Measurements from ENCODE around the gene S1PR3. TPM values are rescaled to one million over a fixed set of nuclear protein-coding genes. Genes with fewer than 3 reads are reported as not detected.

Gene S1PR3
- total and polyA plus RNA-seq, 7 experiments from 2014 or later: 0.19 to 26.0 (median 0.22) TPM; not detected in 4

DNA sequence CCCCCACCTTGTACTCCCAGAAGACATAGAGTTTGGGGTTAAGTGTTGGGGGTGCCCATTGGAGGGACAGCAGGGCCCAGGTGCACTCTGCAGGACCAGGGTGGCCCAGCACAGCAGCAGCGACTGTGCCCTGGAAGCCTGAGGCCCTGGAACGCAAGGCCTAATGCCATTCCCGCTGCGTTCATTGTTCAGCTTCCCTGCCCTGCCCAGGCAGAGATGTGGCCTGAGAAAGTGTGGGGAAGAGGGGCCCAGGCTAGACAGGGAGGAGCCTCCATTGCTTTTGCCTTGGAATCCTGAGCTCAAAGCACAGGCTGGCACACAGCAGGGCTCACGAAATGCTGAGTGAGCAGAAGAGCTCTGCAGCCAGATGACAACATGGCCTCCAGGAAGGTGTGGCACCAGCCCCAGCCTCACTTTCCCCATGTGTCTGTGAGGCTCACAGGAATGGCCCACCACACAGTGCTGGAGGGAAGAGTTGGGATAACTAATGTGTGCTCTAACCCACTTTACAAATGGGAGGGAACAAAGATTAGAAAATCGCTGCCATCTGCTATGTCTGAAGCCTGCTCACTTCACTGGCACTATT, 19.4 kb downstream of the S1PR3 start:
- H3K27me3 Mint-ChIP-seq: peaks cover 8 to 23% (median 14%) of the 10 kb centered on the region in 5 donors
- DNase-seq (no peak), ATAC-seq (no peak)
- H3K9me3 Mint-ChIP-seq: no peaks in the 10 kb centered on the region
- H3K4me3 ChIP-seq (ENCODE audit: low read length): no peak overlapping the region
- ChIA-PET CTCF (no interaction called here), POLR2A (no interaction called here)
- H3K27ac ChIP-seq (ENCODE audit: low read depth, low read length): no peak overlapping the region
- no peak overlapping the region for H3K27ac Mint-ChIP-seq
- no peaks in the 10 kb centered on the region for H3K9me3 ChIP-seq (ENCODE audit: control insufficient read depth in 2 of 3, low read length in 3 of 3)
- intact Hi-C loops (cut with micrococcal nuclease): no loop called here
- no peaks in the 10 kb centered on the region for H3K4me1 ChIP-seq (ENCODE audit: control insufficient read depth in 2 of 2, insufficient read depth in 2 of 2, low read length in 2 of 2)
- H3K27me3 ChIP-seq (ENCODE audit: control insufficient read depth in 2 of 2, insufficient read depth in 2 of 2, low read length in 2 of 2): no peaks in the 10 kb centered on the region
- no peaks in the 10 kb centered on the region for H3K36me3 Mint-ChIP-seq
- peaks cover 0 to 3% (median 0%) of the 10 kb centered on the region in 7 donors for H3K4me1 Mint-ChIP-seq
- no peaks in the 10 kb centered on the region for H3K36me3 ChIP-seq (ENCODE audit: control insufficient read depth in 2 of 3, insufficient read depth in 3 of 3, low read length in 3 of 3)
- no peak overlapping the region for H3K4me3 Mint-ChIP-seq

- H3K27ac Mint-ChIP-seq: no peak overlapping the region
- H3K9me3 Mint-ChIP-seq: no peaks in the 10 kb centered on the region
- Histone ChIP-seq H3K4me1 (ENCODE audit: control insufficient read depth in 2 of 2, insufficient read depth in 2 of 2, low read length in 2 of 2) (no peaks in the 10 kb centered on the region), H3K27ac (ENCODE audit: low read depth, low read length) (no peak overlapping the region), H3K9me3 (ENCODE audit: control insufficient read depth in 2 of 3, low read length in 3 of 3) (no peaks in the 10 kb centered on the region), H3K27me3 (ENCODE audit: control insufficient read depth in 2 of 2, insufficient read depth in 2 of 2, low read length in 2 of 2) (no peaks in the 10 kb centered on the region), H3K36me3 (ENCODE audit: control insufficient read depth in 2 of 3, insufficient read depth in 3 of 3, low read length in 3 of 3) (no peaks in the 10 kb centered on the region), H3K4me3 (ENCODE audit: low read length) (no peak overlapping the region)
- ATAC-seq (no peak), DNase-seq (no peak)
- H3K36me3 Mint-ChIP-seq: no peaks in the 10 kb centered on the region
- H3K4me1 Mint-ChIP-seq: peaks cover 0 to 3% (median 0%) of the 10 kb centered on the region in 7 donors
- intact Hi-C loops (cut with micrococcal nuclease): no loop called here
- peaks cover 6 to 24% (median 13%) of the 10 kb centered on the region in 5 donors for H3K27me3 Mint-ChIP-seq
- CTCF ChIA-PET: interaction anchor here (0.7 kb wide), 1 partner anchor 14 kb away, joined by 3 read pairs; no protein-coding TSS in a partner anchor
- POLR2A ChIA-PET: no interaction called here
- H3K4me3 Mint-ChIP-seq: no peak overlapping the region
Observed at GRCh38 chr9:89011683-89012082, 20.4 kb downstream of the S1PR3 start.

- no peak overlapping the region for H3K27ac Mint-ChIP-seq
- no peaks in the 10 kb centered on the region for H3K36me3 ChIP-seq (ENCODE audit: control insufficient read depth in 2 of 3, insufficient read depth in 3 of 3, low read length in 3 of 3)
- H3K36me3 Mint-ChIP-seq: no peaks in the 10 kb centered on the region
- intact Hi-C loops (cut with micrococcal nuclease): no loop called here
- H3K4me1 ChIP-seq (ENCODE audit: control insufficient read depth in 2 of 2, insufficient read depth in 2 of 2, low read length in 2 of 2): no peaks in the 10 kb centered on the region
- peaks cover 0 to 4% (median 0%) of the 10 kb centered on the region in 7 donors for H3K4me1 Mint-ChIP-seq
- no peaks in the 10 kb centered on the region for H3K9me3 ChIP-seq (ENCODE audit: control insufficient read depth in 2 of 3, low read length in 3 of 3)
- H3K27ac ChIP-seq (ENCODE audit: low read depth, low read length): no peak overlapping the region
- ChIA-PET CTCF (no interaction called here), POLR2A (no interaction called here)
- H3K27me3 Mint-ChIP-seq: peaks cover 6 to 26% (median 14%) of the 10 kb centered on the region in 5 donors
- DNase-seq (no peak), ATAC-seq (no peak)
- peaks cover 0 to 2% (median 0%) of the 10 kb centered on the region in 11 donors for H3K9me3 Mint-ChIP-seq
- H3K4me3 ChIP-seq (ENCODE audit: low read length): no peak overlapping the region
- no peak overlapping the region for H3K4me3 Mint-ChIP-seq
- H3K27me3 ChIP-seq (ENCODE audit: control insufficient read depth in 2 of 2, insufficient read depth in 2 of 2, low read length in 2 of 2): no peaks in the 10 kb centered on the region
Observed at GRCh38 chr9:89012294-89013042, 21.2 kb downstream of the S1PR3 start.

DNA sequence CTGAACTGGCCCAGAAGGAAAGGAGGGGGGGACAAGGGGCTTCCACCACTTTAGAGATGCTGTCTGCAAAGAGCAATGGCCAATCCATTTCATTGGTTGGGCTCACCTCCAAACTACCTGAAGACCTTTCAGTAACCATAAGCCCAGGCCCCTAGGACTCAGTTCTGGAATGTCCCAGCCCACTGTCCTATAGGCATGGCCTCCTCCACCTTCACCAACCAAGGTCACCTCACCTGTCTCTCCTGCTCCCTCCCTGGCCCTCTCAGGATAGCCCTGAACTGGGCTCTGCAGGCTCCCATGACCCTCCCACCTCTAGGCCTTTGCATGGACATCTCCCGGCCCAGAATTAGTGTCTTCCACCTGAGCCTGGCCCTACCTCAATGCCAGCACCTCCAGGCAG, 22.4 kb downstream of the S1PR3 start:
- no peak overlapping the region for H3K4me3 Mint-ChIP-seq
- no peaks in the 10 kb centered on the region for H3K4me1 ChIP-seq (ENCODE audit: control insufficient read depth in 2 of 2, insufficient read depth in 2 of 2, low read length in 2 of 2)
- no peak overlapping the region for H3K4me3 ChIP-seq (ENCODE audit: low read length)
- H3K27ac Mint-ChIP-seq: no peak overlapping the region
- H3K36me3 Mint-ChIP-seq: no peaks in the 10 kb centered on the region
- no peaks in the 10 kb centered on the region for H3K27me3 ChIP-seq (ENCODE audit: control insufficient read depth in 2 of 2, insufficient read depth in 2 of 2, low read length in 2 of 2)
- intact Hi-C loops (cut with micrococcal nuclease): no loop called here
- H3K36me3 ChIP-seq (ENCODE audit: control insufficient read depth in 2 of 3, insufficient read depth in 3 of 3, low read length in 3 of 3): no peaks in the 10 kb centered on the region
- peaks cover 6 to 26% (median 9%) of the 10 kb centered on the region in 5 donors for H3K27me3 Mint-ChIP-seq
- peaks cover 0 to 2% (median 0%) of the 10 kb centered on the region in 7 donors for H3K4me1 Mint-ChIP-seq
- H3K9me3 ChIP-seq (ENCODE audit: control insufficient read depth in 2 of 3, low read length in 3 of 3): no peaks in the 10 kb centered on the region
- DNase-seq (no peak), ATAC-seq (no peak)
- no peak overlapping the region for H3K27ac ChIP-seq (ENCODE audit: low read depth, low read length)
- CTCF ChIA-PET: no interaction called here
- peaks cover 0 to 2% (median 0%) of the 10 kb centered on the region in 11 donors for H3K9me3 Mint-ChIP-seq
- POLR2A ChIA-PET: no interaction called here

DNA sequence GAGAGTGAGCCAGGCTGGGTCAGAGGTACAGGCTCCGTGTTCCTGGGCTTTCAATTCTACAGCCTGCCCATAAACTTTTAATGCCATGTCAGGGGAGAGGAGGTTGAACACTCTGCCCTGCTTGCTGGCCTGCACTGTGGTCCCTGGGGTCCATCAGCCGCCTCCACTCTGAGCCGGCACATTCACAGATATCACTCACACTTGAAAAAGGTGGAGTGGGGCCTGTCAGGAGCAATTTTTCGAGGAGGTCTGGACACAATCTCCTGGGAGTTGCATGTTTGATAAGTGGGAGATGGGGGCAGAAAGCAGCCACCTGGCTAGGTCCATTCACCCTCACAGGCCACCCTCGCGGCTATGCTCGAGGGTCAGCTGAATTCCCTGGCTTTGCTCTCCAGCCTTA, 22.9 kb downstream of the S1PR3 start:
- Histone ChIP-seq H3K36me3 (ENCODE audit: control insufficient read depth in 2 of 3, insufficient read depth in 3 of 3, low read length in 3 of 3) (no peaks in the 10 kb centered on the region), H3K4me1 (ENCODE audit: control insufficient read depth in 2 of 2, insufficient read depth in 2 of 2, low read length in 2 of 2) (no peaks in the 10 kb centered on the region), H3K27me3 (ENCODE audit: control insufficient read depth in 2 of 2, insufficient read depth in 2 of 2, low read length in 2 of 2) (no peaks in the 10 kb centered on the region), H3K9me3 (ENCODE audit: control insufficient read depth in 2 of 3, low read length in 3 of 3) (no peaks in the 10 kb centered on the region), H3K4me3 (ENCODE audit: low read length) (no peak overlapping the region), H3K27ac (ENCODE audit: low read depth, low read length) (no peak overlapping the region)
- no peak overlapping the region for H3K4me3 Mint-ChIP-seq
- peaks cover 0 to 1% (median 0%) of the 10 kb centered on the region in 7 donors for H3K4me1 Mint-ChIP-seq
- intact Hi-C loops (cut with micrococcal nuclease): no loop called here
- H3K27ac Mint-ChIP-seq: no peak overlapping the region
- DNase-seq (no peak), ATAC-seq (no peak)
- H3K36me3 Mint-ChIP-seq: no peaks in the 10 kb centered on the region
- POLR2A ChIA-PET: no interaction called here
- peaks cover 5 to 26% (median 6%) of the 10 kb centered on the region in 5 donors for H3K27me3 Mint-ChIP-seq
- CTCF ChIA-PET: no interaction called here
- H3K9me3 Mint-ChIP-seq: peaks cover 0 to 2% (median 0%) of the 10 kb centered on the region in 11 donors

- ChIA-PET CTCF (interaction anchor here (0.7 kb wide), 1 partner anchor 325 kb away, joined by 4 read pairs; no protein-coding TSS in a partner anchor), POLR2A (no interaction called here)
- Mint-ChIP-seq H3K27ac (no peak overlapping the region), H3K4me3 (no peak overlapping the region), H3K36me3 (no peaks in the 10 kb centered on the region), H3K9me3 (peaks cover 0 to 2% (median 0%) of the 10 kb centered on the region in 11 donors), H3K27me3 (peaks cover 5 to 30% (median 6%) of the 10 kb centered on the region in 5 donors), H3K4me1 (peaks cover 0 to 1% (median 0%) of the 10 kb centered on the region in 7 donors)
- no peak overlapping the region for H3K27ac ChIP-seq (ENCODE audit: low read depth, low read length)
- H3K4me3 ChIP-seq (ENCODE audit: low read length): no peak overlapping the region
- H3K4me1 ChIP-seq (ENCODE audit: control insufficient read depth in 2 of 2, insufficient read depth in 2 of 2, low read length in 2 of 2): no peaks in the 10 kb centered on the region
- H3K36me3 ChIP-seq (ENCODE audit: control insufficient read depth in 2 of 3, insufficient read depth in 3 of 3, low read length in 3 of 3): no peaks in the 10 kb centered on the region
- DNase-seq (no peak), ATAC-seq (no peak)
- H3K9me3 ChIP-seq (ENCODE audit: control insufficient read depth in 2 of 3, low read length in 3 of 3): no peaks in the 10 kb centered on the region
- H3K27me3 ChIP-seq (ENCODE audit: control insufficient read depth in 2 of 2, insufficient read depth in 2 of 2, low read length in 2 of 2): no peaks in the 10 kb centered on the region
- intact Hi-C loops (cut with micrococcal nuclease): no loop called here
Observed at GRCh38 chr9:89015336-89015735, 24.1 kb downstream of the S1PR3 start.

Data from naive thymus-derived CD4-positive, alpha-beta T cell (primary cell).